ENCODE measurements around the gene RNF227. TPM values are rescaled to one million over a fixed set of nuclear protein-coding genes. Genes with fewer than 3 reads are reported as not detected.

The RNF227 gene
- total RNA-seq, 1 experiment from 2014 or later, result 0.83 TPM

- no peak; the same call in none of the 2 replicates for TF ChIP-seq IRF1 (CRISPR knock-in tag; IDR thresholded peaks at IDR 0.05)
- no peak for TF ChIP-seq E2F4 (CRISPR knock-in tag; IDR thresholded peaks at IDR 0.05; ENCODE audit: borderline replicate concordance, low read depth)
- 0 out of 2 replicates have a peak, but pooled peaks have one; percentile 27 for TF ChIP-seq PRDM15 (CRISPR knock-in tag; IDR thresholded peaks at IDR 0.05)
- no peak for TF ChIP-seq NR3C1 (CRISPR knock-in tag; conservative IDR thresholded peaks at IDR 0.05; ENCODE audit: low read depth)
- peak; percentile 94 for TF ChIP-seq NFE2L1 (CRISPR knock-in tag; IDR thresholded peaks at IDR 0.05)
- TF ChIP-seq SP1 (CRISPR knock-in tag; conservative IDR thresholded peaks at IDR 0.05), result peak; percentile 77; the same call in 1 of the 2 replicates
- 0 out of 2 replicates have a peak, but pooled peaks have one; percentile 48 for TF ChIP-seq E2F1 (CRISPR knock-in tag; IDR thresholded peaks at IDR 0.05)
- no peak for TF ChIP-seq CTCF (IDR thresholded peaks at IDR 0.05)
- no peak for TF ChIP-seq CREM (CRISPR knock-in tag; IDR thresholded peaks at IDR 0.05)
- peak; percentile 25; the same call in 1 of the 2 replicates for TF ChIP-seq ETV6 (CRISPR knock-in tag; IDR thresholded peaks at IDR 0.05)
- no peak for TF ChIP-seq JAZF1 (CRISPR knock-in tag; IDR thresholded peaks at IDR 0.05)
- 0 out of 2 replicates have a peak, but pooled peaks have one; percentile 49 for TF ChIP-seq MAX (CRISPR knock-in tag; IDR thresholded peaks at IDR 0.05)
- no peak for TF ChIP-seq FOXP1 (CRISPR knock-in tag; IDR thresholded peaks at IDR 0.05; ENCODE audit: borderline replicate concordance)
- TF ChIP-seq TP53 (CRISPR knock-in tag; IDR thresholded peaks at IDR 0.05), result no peak
- TF ChIP-seq PRRX2 (CRISPR knock-in tag; IDR thresholded peaks at IDR 0.05), result no peak
- no peak for TF ChIP-seq GABPB1 (CRISPR knock-in tag; IDR thresholded peaks at IDR 0.05)
- no peak for TF ChIP-seq ERG (CRISPR knock-in tag; IDR thresholded peaks at IDR 0.05)
- no peak for TF ChIP-seq ESRRA (CRISPR knock-in tag; IDR thresholded peaks at IDR 0.05; ENCODE audit: borderline replicate concordance)
- TF ChIP-seq ATF2 (CRISPR knock-in tag; IDR thresholded peaks at IDR 0.05; ENCODE audit: borderline replicate concordance, low read depth), result no peak
- TF ChIP-seq ELF4 (CRISPR knock-in tag; IDR thresholded peaks at IDR 0.05; ENCODE audit: low read depth), result no peak
- TF ChIP-seq PREB (CRISPR knock-in tag; IDR thresholded peaks at IDR 0.05; ENCODE audit: borderline replicate concordance), result no peak
- no peak for TF ChIP-seq FOXJ3 (CRISPR knock-in tag; IDR thresholded peaks at IDR 0.05; ENCODE audit: borderline replicate concordance)
- TF ChIP-seq ZNF671 (CRISPR knock-in tag; IDR thresholded peaks at IDR 0.05), result no peak
- no peak for TF ChIP-seq GTF2I (CRISPR knock-in tag; conservative IDR thresholded peaks at IDR 0.05)
- no peak for TF ChIP-seq ZNF396 (CRISPR knock-in tag; IDR thresholded peaks at IDR 0.05; ENCODE audit: borderline replicate concordance)
Observed at GRCh38 chr17:7922845-7923628, 6.9 kb upstream of the RNF227 start (continued).
